BJ (cell line): ENCODE measurements around the gene GLRA1. TPM values are rescaled to one million over a fixed set of nuclear protein-coding genes. Genes with fewer than 3 reads are reported as not detected.
"Not testable (repeated sequence)": the region's sequence is repeated elsewhere in the genome, so short reads cannot be mapped to it uniquely, and the experiment has no call there.

Source experiments
- CTCF ChIA-PET: fragments of 350-600 bp; formaldehyde crosslinking; extraction: SDS; loops from one replicate; lab custom pipeline; 2021; ENCODE audit warnings: antibody characterized with exemption, inconsistent platforms; lab: Yijun Ruan, JAX
- POLR2A ChIA-PET: fragments of 300-600 bp; sonication (Branson Sonifier 250); formaldehyde crosslinking; extraction: SDS; loops from one replicate; lab custom pipeline; 2021; ENCODE audit warnings: antibody characterized with exemption; lab: Charles Lee
- DNase-seq: peaks from one replicate; pipeline ENCODE4 v3.0.0-alpha.2; 2011; ENCODE audit warnings: low read depth
- H3K27me3 ChIP-seq: 2 replicates; pipeline ENCODE4 v1.6.0; 2011; ENCODE audit warnings: low read length; ENCODE audit not compliant: control insufficient read depth, insufficient read depth
- H3K36me3 ChIP-seq: 2 replicates; pipeline ENCODE4 v1.5.1; 2011; ENCODE audit warnings: low read length; ENCODE audit not compliant: control insufficient read depth, insufficient read depth
- H3K4me3 ChIP-seq: 2 replicates; pipeline ENCODE4 v1.5.1; 2011; ENCODE audit warnings: low read depth, mild to moderate bottlenecking, control low read depth, low read length
- CTCF ChIP-seq: IDR thresholded peaks from 2 replicates; pipeline ENCODE4 v1.5.1; 2011; ENCODE audit warnings: low read depth, mild to moderate bottlenecking, control low read depth, inconsistent platforms, low read length, moderate library complexity; ENCODE audit not compliant: insufficient read depth
- polyA plus RNA-seq: library from polyadenylated mRNA; depleted of rRNA; stranded (reverse); fragments of >200 nt; gene quantifications from 2 replicates; pipeline ENCODE4 v1.2.3, GENCODE V29; 2011

Gene GLRA1
- polyA plus RNA-seq, 1 experiment: not detected

- no peak overlapping the region for H3K4me3 ChIP-seq
- H3K36me3 ChIP-seq: no peaks in the 10 kb centered on the region
- no peak for DNase-seq
- TF ChIP-seq CTCF: no peak
- no peaks in the 10 kb centered on the region for H3K27me3 ChIP-seq
- ChIA-PET CTCF (no interaction called here), POLR2A (no interaction called here)
These were observed 61.1 kb downstream of the GLRA1 start for GRCh38 chr5:151863566-151863965.

GRCh38 chr5:151862811-151863472, 61.7 kb downstream of the GLRA1 start:
- CTCF ChIA-PET: no interaction called here
- H3K4me3 ChIP-seq: no peak overlapping the region
- no peak for DNase-seq

GRCh38 chr5:151860867-151861266, 63.8 kb downstream of the GLRA1 start:
- DNase-seq, H3K27me3 ChIP-seq, POLR2A ChIA-PET, H3K36me3 ChIP-seq, H3K4me3 ChIP-seq, CTCF ChIA-PET: not testable (repeated sequence)

More at GRCh38 chr5:151862811-151863472, 61.7 kb downstream of the GLRA1 start:
- H3K36me3 ChIP-seq: no peaks in the 10 kb centered on the region
- POLR2A ChIA-PET: no interaction called here
- no peaks in the 10 kb centered on the region for H3K27me3 ChIP-seq
- no peak for TF ChIP-seq CTCF

GRCh38 chr5:151856861-151857260, 67.8 kb downstream of the GLRA1 start:
- no peak overlapping the region for H3K4me3 ChIP-seq
- no peaks in the 10 kb centered on the region for H3K27me3 ChIP-seq
- H3K36me3 ChIP-seq: no peaks in the 10 kb centered on the region
- POLR2A ChIA-PET: no interaction called here
- no peak for DNase-seq
- CTCF ChIA-PET: no interaction called here
- TF ChIP-seq CTCF: no peak

- TF ChIP-seq CTCF: no peak
- Histone ChIP-seq H3K36me3 (no peaks in the 10 kb centered on the region), H3K27me3 (no peaks in the 10 kb centered on the region), H3K4me3 (no peak overlapping the region)
- ChIA-PET POLR2A (no interaction called here), CTCF (no interaction called here)
- no peak for DNase-seq
These were observed 69.0 kb downstream of the GLRA1 start for GRCh38 chr5:151855701-151856100.

GRCh38 chr5:151847871-151848270, 76.8 kb downstream of the GLRA1 start:
- ChIA-PET CTCF (no interaction called here), POLR2A (no interaction called here)
- Histone ChIP-seq H3K27me3 (no peaks in the 10 kb centered on the region), H3K36me3 (no peaks in the 10 kb centered on the region), H3K4me3 (no peak overlapping the region)
- TF ChIP-seq CTCF: no peak
- no peak for DNase-seq
